Epithelial cell of proximal tubule (primary cell): ENCODE results near the gene GPR107. TPM values are rescaled to one million over a fixed set of nuclear protein-coding genes. Genes with fewer than 3 reads are reported as not detected.

Experiments
- DNase-seq: peaks from one replicate; pipeline ENCODE4 v3.0.0-alpha.2; 2011; ENCODE audit warnings: low read depth
- H3K4me3 ChIP-seq: 2 replicates; pipeline ENCODE4 v1.5.1; 2011; ENCODE audit warnings: low read depth, mild to moderate bottlenecking, low read length
- total RNA-seq: library from RNA; depleted of rRNA; stranded (reverse); fragments of >200 nt; gene quantifications from 2 replicates; pipeline ENCODE4 v1.2.3, GENCODE V29; 2015
- TF ChIP-seq, protein P1 (sequence below): conservative IDR thresholded peaks from 2 replicates; pipeline ENCODE4 v1.5.1; 2012; ENCODE audit warnings: low read depth, mild to moderate bottlenecking, low read length

GPR107 gene
- total RNA-seq, 1 donor from 2014 or later = 13.5 TPM

DNA sequence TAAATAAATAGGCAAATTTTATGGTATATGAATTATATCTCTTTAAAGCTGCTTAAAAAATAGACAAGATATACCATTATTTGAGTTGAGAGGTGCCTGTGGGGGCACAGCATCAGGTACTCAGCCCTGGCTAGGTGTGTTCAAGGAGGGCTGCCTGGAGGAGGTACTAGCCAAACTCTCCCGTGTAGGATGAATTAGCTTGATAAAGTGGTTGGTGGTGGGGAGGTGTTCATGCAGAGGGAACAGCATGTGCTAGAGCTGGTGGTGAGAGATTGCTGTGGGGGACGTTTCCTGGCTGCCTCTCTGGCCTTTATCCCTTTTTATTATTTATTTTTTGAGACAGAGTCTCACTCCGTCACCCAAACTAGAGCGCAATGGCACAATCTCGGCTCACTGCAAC, 95.3 kb downstream of the GPR107 start:
- no peak overlapping the region for H3K4me3 ChIP-seq
- no peak for DNase-seq
- TF ChIP-seq, protein P1, sequence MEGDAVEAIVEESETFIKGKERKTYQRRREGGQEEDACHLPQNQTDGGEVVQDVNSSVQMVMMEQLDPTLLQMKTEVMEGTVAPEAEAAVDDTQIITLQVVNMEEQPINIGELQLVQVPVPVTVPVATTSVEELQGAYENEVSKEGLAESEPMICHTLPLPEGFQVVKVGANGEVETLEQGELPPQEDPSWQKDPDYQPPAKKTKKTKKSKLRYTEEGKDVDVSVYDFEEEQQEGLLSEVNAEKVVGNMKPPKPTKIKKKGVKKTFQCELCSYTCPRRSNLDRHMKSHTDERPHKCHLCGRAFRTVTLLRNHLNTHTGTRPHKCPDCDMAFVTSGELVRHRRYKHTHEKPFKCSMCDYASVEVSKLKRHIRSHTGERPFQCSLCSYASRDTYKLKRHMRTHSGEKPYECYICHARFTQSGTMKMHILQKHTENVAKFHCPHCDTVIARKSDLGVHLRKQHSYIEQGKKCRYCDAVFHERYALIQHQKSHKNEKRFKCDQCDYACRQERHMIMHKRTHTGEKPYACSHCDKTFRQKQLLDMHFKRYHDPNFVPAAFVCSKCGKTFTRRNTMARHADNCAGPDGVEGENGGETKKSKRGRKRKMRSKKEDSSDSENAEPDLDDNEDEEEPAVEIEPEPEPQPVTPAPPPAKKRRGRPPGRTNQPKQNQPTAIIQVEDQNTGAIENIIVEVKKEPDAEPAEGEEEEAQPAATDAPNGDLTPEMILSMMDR = no peak

- no peak overlapping the region for H3K4me3 ChIP-seq
- no peak for DNase-seq
- TF ChIP-seq, protein P1 = no peak
Observed at GRCh38 chr9:130149654-130150286, 96.1 kb downstream of the GPR107 start.

DNA sequence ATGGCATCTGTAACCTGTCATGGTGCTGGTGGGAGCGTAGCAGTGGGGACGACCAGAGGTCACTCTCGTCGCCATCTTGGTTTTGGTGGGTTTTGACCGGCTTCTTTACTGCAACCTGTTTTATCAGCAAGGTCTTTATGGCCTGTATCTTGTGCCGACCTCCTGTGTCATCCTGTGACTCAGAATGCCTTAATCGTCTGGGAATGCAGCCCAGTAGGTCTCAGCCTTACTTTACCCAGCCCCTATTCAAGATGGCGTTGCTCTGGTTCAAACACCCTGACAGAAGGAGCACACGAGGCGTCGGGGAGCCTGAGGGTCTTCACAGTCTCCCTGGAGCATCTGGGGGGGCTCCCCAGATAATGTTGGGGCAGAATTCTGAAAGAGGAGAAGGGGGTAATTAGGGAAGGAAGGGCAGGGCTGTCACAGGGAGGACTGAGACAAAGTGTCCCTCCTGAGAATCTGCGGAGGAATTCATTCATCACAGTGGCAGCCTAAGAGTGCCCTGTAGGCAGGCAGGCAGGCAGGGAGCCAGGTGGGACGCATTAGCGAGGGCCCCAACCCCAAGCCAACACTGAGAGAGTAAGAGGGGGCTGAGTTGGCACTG, 97.2 kb downstream of the GPR107 start:
- TF ChIP-seq, protein P1 = no peak
- no peak for DNase-seq
- no peak overlapping the region for H3K4me3 ChIP-seq

DNA sequence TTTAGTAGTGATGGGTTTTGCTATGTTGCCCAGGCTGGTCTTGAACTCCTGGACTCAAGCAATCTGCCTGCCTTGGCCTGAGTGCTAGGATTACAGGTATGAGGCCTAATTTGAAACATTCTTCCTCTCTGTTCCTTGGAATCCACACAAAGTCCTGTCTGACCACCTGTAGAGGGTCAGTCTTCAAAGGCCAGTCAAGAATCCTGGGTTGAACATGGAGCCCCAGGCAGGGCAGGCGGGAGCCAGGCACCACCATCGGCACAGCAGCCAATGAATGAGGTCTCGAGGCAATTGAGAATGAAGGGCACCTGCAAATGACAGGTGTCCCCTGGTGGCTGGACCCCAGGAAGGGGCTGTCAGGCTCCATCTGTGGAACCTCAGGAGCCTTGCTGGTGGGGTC, 101.1 kb downstream of the GPR107 start:
- TF ChIP-seq, protein P1 = no peak
- no peak overlapping the region for H3K4me3 ChIP-seq
- DNase-seq = no peak

- no peak for DNase-seq
- TF ChIP-seq, protein P1 = no peak
Observed at GRCh38 chr9:130155647-130156046, 101.9 kb downstream of the GPR107 start.

GRCh38 chr9:130156672-130157071, 103.0 kb downstream of the GPR107 start:
- TF ChIP-seq, protein P1 = peak; percentile 45
- DNase-seq = no peak
- no peak overlapping the region for H3K4me3 ChIP-seq

More at GRCh38 chr9:130155647-130156046, 101.9 kb downstream of the GPR107 start:
- H3K4me3 ChIP-seq = no peak overlapping the region

- TF ChIP-seq, protein P1 = no peak
- H3K4me3 ChIP-seq = no peak overlapping the region
- no peak for DNase-seq
Observed at GRCh38 chr9:130157079-130157478, 103.4 kb downstream of the GPR107 start.
